GM18499 (cell line): Measurements from ENCODE around the gene WDR27.
"Not testable (repeated sequence)": the region's sequence is repeated elsewhere in the genome, so short reads cannot be mapped to it uniquely, and the experiment has no call there.

ENCODE experiments used
- ATAC-seq: cut with Tn5 transposase; IDR thresholded peaks from one replicate; pipeline ENCODE4 v1.9.1; 2021; ENCODE audit warnings: moderate number of reproducible peaks; ENCODE audit not compliant: insufficient read depth, unreplicated experiment

WDR27 gene

GRCh38 chr6:169539176-169539897 is 162.5 kb downstream of the WDR27 start:
- ATAC-seq, result no peak

DNA sequence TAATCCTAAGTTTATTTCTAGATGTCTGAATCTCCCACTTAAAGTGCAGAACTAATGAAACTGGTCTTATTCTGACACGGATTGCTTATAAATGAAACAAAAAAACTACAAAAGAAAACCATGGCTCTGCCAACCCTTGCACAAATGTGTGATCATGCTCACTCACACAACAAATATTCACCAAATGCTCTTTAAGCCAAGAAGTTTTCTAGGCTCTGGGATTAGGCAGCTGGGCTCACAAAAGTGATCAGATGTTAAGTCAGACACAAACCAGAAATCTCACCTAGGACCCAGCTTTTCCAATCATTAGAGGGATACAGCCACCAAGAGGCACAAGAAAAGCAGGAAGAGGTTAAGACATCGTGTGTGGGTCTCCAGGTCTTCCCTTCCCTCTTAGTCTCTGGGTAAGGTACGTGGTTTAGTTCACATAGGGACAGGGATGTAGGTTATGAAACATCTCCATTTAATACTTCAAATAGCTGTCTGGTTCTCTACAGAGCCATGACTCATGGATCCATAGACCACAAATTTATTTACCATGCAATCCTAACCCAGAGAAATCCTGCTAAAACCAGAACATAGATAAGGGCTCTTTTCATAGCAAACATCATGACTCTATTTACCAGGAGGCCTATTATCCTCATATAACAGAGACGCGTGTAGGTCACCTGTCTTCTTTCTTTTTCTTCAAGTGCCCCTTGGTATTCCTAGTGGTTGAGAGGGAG is 165.2 kb downstream of the WDR27 start:
- no peak for ATAC-seq

DNA sequence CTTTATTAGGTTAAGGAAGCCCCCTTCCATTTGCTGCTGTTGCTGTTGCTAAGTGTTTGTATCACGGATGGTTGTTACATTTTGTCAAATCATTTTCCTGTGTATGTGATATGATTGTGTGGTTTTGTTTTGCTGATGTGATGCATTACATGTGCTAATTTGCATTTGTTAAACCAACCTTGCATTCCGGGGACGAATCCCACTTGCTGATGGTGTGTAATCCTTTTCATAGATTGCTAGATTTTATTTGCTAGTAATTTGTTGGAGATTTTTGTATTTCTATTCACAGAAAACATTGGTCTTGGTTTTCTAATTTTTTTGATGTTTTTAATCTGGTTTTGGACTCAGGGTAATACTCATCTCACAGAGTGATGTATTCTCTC is 167.8 kb downstream of the WDR27 start:
- no peak for ATAC-seq

GRCh38 chr6:169533301-169534038 is 168.4 kb downstream of the WDR27 start:
- no peak for ATAC-seq

GRCh38 chr6:169530752-169531123 is 171.1 kb downstream of the WDR27 start:
- ATAC-seq, result no peak

DNA sequence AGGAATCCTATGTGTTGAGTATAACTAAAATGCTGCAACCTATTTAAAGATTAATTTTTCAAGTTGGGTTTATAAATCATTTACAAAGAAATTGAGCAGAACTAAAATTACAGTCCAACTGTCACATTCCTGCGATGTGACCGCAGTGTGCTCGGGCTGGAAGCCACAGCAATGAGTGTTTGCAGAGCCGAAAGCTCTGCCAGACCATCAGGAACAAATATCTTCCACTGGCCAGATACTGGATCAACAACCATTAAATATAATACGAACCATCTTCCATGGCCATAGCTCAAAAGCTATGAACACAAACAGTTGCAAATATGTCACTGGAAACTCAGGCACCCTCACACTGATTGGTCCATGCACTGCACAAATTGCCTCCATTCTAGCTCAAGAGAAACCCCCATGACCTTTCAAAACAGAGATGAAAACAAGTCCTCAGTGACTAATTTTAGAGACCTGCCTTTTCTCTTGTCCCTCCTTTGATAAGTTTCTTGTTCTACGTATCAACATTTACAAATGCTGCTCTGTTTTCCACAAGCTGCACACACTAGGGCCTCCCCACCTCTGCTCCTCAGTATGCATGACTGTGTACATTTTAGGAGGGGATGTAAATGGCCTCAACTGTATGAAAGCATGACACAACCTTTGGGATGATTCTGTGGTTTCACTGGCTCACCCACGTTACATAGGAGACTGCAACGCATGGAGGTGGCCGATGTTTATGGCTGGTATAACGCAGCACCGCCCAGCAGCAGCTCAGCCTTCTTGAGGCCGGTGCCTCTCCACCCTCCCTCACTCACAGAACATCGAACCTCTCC is 171.7 kb downstream of the WDR27 start:
- ATAC-seq, result no peak

GRCh38 chr6:169528755-169529154 is 173.1 kb downstream of the WDR27 start:
- no peak for ATAC-seq

DNA sequence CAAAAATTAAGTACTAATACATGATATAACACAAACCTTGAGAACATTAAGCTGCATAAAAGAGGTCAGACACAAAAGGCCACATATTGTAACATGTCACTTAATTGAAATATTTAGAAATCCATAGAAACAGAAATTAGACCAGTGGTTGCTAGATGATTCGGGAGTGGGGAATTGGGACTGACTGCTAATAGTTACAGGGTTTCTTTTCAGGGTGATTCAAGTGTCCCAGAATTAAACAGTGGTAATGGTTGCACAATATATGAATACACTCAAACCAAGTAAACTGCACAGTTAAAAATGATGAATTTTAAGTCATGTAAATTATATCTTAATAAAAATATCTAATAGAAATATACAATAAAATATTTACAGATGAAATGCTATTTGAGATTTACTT is 174.5 kb downstream of the WDR27 start:
- no peak for ATAC-seq

DNA sequence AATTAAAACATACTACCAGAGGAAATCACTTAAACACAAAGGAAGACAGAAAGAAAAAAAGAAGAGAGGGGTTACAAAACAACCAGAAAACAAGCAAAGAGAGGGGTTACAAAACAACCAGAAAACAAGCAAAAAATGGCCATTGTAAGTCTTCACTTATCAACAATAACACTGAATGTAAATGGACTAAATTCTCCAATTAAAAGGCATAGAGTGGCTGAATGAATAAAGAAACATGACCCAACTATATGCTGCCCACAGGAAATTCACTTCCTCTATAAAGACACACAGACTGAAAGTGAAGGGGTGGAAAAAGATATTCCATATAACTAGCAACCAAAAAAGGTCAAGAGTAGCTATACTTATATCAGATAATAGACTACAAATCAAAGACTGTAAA is 180.0 kb downstream of the WDR27 start:
- no peak for ATAC-seq

DNA sequence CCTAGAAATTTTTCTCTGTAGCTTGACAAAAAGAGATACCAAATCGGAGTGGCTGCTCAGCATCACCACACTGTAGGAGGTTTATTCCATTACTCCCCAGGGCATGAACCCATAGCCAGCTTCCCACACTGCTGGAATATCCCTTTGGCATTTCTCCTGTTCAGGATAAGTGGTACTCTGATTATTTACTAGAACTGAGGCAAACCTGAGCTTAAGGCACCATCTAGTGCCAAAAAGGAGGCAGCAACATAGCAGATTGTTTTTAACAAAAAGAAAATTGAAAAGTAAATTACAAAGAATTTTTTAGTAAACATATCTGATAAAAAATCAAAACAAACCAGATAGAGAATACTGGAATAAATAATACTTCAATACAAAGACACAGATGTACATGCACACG is 181.7 kb downstream of the WDR27 start:
- no peak for ATAC-seq

- ATAC-seq, result no peak
Observed at GRCh38 chr6:169518451-169518850, 183.4 kb downstream of the WDR27 start.

- ATAC-seq, result no peak
Observed at GRCh38 chr6:169513478-169514193, 188.2 kb downstream of the WDR27 start.

- ATAC-seq, result not testable (repeated sequence)
Observed at GRCh38 chr6:169511785-169512184, 190.0 kb downstream of the WDR27 start.

- ATAC-seq, result no peak
Observed at GRCh38 chr6:169510871-169511270, 191.0 kb downstream of the WDR27 start.

DNA sequence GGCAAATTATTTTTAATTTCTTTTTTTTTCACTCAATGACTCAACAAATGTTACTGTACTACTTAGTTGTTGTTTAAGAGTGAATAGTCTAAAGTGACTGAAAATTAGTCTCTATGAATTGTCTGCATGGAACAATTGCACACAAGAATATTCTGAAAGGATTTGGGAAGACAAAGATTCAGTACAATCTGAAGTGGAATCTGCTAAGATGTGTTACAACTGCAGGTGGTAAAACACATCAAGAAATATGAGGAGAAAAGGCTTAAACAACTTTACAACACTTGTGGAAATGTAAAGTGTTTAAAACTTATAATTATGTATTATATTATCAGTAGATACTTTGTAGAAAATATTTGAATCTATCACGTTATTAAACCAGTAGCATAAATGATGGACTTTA is 193.4 kb downstream of the WDR27 start:
- no peak for ATAC-seq

- no peak for ATAC-seq
Observed at GRCh38 chr6:169503422-169504152, 198.2 kb downstream of the WDR27 start.

GRCh38 chr6:169502445-169502844 is 199.4 kb downstream of the WDR27 start:
- ATAC-seq, result no peak

DNA sequence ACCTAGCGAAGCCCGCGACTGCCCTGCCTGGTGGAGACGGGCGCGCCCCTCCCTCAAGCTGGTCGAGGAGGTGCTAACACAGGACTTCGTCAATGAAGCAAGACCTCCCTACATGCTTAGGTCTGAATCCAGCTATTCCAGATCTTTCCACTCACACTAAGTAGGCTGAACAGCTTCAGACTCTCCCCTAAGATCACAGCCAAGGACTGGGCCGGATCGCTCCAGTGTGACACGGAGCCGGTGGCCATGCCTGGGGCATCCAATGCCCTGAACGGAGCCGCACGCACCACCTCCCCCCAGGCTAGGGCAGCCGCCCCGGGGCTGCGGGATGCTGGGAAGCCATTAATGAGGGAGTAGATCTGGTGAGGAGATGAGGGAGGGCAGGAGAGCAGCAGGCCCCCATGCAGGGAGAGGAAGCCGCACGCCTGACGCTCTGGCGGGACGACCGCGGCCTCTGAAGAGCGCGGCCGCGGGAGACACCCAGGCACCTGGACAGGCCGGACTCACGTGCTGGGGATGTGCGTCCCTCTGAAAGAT is 200.0 kb downstream of the WDR27 start:
- no peak for ATAC-seq

DNA sequence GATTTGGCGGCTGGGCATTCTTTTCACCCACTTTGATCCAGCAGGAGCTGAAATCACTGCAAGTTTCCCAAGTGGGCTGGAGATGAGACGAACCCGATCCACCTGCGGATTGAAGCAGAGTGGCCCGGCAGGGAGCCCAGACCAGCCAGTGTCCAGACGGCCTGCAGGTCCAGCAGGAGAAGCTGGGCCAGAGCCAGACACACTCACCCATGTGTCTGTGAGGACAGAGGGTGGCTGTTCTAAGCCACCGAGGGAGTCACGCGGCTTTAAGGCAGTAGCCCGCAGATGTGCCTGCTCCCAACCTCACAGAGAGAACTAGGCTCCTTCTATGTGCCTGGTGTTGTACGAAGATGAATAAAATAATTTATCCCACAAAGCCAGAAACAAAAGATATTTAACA is 200.7 kb downstream of the WDR27 start:
- ATAC-seq, result no peak
